H1 (cell line): ENCODE results near the gene CHAD. TPM values are rescaled to one million over a fixed set of nuclear protein-coding genes. Genes with fewer than 3 reads are reported as not detected.
A peak's percentile ranks its signal among the peaks of the same experiment; 100 is the strongest.

Experiments used
- E2F6 ChIP-seq: IDR thresholded peaks from 2 replicates; pipeline ENCODE4 v1.6.1; 2012; ENCODE audit warnings: inconsistent platforms
- KDM4A ChIP-seq: IDR thresholded peaks from one replicate; pipeline ENCODE4 v1.7.1; 2012; ENCODE audit warnings: low read depth, mild to moderate bottlenecking, moderate library complexity, low read length, inconsistent platforms; ENCODE audit not compliant: severe bottlenecking
- POU5F1 ChIP-seq: IDR thresholded peaks from 2 replicates; pipeline ENCODE4 v1.6.1; 2011; ENCODE audit warnings: low read depth, mild to moderate bottlenecking, low read length, moderate library complexity
- SIN3A ChIP-seq, 2 experiments: IDR thresholded peaks in 1 of 2; conservative IDR thresholded peaks in 1 of 2; 2 replicates each; pipeline ENCODE4 v1.6.1; 2011 to 2012; ENCODE audit warnings: low read length in 2 of 2, improper control_type of control experiment in 1 of 2, low read depth in 1 of 2, mild to moderate bottlenecking in 1 of 2
- SUZ12 ChIP-seq: fragments of 200-600 bp; sonication (generic); IDR thresholded peaks from 2 replicates; pipeline ENCODE4 v1.6.1; 2012; ENCODE audit warnings: mild to moderate bottlenecking, inconsistent platforms, low read length, moderate library complexity, mixed read lengths
- polyA plus RNA-seq, 7 experiments: library from polyadenylated mRNA; depleted of rRNA in 3 of 7; stranded (reverse) in 5 of 7; unstranded in 2 of 7; fragments of >200 nt in 5 of 7; fragments of 200-250 nt in 2 of 7; gene quantifications; 1 replicate in 5 of 7; 2 replicates in 1 of 7; 4 replicates in 1 of 7; pipeline versions ENCODE4 v1.2.1 to v1.2.3, GENCODE V29; 2011 to 2013; ENCODE audit warnings: missing spikeins in 2 of 7, mixed read lengths in 2 of 7
- total RNA-seq: library from RNA; stranded (reverse); fragmentation: NEBNext Ultra II Directional; extraction: Animal tissue kit (Norgen Biotek cat#: 25700); gene quantifications from 2 replicates; pipeline ENCODE4 v1.2.1, GENCODE V29; 2021
- TF ChIP-seq, protein P1 (sequence below): fragments of 300-600 bp; sonication (generic); IDR thresholded peaks from 2 replicates; pipeline ENCODE4 v1.7.1; 2012; ENCODE audit warnings: low read length, moderate library complexity, mild to moderate bottlenecking, inconsistent platforms; ENCODE audit not compliant: insufficient replicate concordance

Gene CHAD
- total and polyA plus RNA-seq, 2 of the 8 experiments (the other 6 are each of a cell fraction or from before 2014, with no cell fraction given) = 0.03 TPM; not detected in 1

- TF ChIP-seq KDM4A (peak; percentile 42), E2F6 (0 out of 2 replicates have a peak, but pooled peaks have one; percentile 40), SUZ12 (no peak; the same call in 1 of the 2 replicates), POU5F1 (no peak), SIN3A (conservative IDR thresholded peaks at IDR 0.05 in 1 of 2, IDR thresholded peaks at IDR 0.05 in 1 of 2; ENCODE audit: low read depth in 1 of 2, low read length in 2 of 2) (no peak)
- TF ChIP-seq, protein P1, sequence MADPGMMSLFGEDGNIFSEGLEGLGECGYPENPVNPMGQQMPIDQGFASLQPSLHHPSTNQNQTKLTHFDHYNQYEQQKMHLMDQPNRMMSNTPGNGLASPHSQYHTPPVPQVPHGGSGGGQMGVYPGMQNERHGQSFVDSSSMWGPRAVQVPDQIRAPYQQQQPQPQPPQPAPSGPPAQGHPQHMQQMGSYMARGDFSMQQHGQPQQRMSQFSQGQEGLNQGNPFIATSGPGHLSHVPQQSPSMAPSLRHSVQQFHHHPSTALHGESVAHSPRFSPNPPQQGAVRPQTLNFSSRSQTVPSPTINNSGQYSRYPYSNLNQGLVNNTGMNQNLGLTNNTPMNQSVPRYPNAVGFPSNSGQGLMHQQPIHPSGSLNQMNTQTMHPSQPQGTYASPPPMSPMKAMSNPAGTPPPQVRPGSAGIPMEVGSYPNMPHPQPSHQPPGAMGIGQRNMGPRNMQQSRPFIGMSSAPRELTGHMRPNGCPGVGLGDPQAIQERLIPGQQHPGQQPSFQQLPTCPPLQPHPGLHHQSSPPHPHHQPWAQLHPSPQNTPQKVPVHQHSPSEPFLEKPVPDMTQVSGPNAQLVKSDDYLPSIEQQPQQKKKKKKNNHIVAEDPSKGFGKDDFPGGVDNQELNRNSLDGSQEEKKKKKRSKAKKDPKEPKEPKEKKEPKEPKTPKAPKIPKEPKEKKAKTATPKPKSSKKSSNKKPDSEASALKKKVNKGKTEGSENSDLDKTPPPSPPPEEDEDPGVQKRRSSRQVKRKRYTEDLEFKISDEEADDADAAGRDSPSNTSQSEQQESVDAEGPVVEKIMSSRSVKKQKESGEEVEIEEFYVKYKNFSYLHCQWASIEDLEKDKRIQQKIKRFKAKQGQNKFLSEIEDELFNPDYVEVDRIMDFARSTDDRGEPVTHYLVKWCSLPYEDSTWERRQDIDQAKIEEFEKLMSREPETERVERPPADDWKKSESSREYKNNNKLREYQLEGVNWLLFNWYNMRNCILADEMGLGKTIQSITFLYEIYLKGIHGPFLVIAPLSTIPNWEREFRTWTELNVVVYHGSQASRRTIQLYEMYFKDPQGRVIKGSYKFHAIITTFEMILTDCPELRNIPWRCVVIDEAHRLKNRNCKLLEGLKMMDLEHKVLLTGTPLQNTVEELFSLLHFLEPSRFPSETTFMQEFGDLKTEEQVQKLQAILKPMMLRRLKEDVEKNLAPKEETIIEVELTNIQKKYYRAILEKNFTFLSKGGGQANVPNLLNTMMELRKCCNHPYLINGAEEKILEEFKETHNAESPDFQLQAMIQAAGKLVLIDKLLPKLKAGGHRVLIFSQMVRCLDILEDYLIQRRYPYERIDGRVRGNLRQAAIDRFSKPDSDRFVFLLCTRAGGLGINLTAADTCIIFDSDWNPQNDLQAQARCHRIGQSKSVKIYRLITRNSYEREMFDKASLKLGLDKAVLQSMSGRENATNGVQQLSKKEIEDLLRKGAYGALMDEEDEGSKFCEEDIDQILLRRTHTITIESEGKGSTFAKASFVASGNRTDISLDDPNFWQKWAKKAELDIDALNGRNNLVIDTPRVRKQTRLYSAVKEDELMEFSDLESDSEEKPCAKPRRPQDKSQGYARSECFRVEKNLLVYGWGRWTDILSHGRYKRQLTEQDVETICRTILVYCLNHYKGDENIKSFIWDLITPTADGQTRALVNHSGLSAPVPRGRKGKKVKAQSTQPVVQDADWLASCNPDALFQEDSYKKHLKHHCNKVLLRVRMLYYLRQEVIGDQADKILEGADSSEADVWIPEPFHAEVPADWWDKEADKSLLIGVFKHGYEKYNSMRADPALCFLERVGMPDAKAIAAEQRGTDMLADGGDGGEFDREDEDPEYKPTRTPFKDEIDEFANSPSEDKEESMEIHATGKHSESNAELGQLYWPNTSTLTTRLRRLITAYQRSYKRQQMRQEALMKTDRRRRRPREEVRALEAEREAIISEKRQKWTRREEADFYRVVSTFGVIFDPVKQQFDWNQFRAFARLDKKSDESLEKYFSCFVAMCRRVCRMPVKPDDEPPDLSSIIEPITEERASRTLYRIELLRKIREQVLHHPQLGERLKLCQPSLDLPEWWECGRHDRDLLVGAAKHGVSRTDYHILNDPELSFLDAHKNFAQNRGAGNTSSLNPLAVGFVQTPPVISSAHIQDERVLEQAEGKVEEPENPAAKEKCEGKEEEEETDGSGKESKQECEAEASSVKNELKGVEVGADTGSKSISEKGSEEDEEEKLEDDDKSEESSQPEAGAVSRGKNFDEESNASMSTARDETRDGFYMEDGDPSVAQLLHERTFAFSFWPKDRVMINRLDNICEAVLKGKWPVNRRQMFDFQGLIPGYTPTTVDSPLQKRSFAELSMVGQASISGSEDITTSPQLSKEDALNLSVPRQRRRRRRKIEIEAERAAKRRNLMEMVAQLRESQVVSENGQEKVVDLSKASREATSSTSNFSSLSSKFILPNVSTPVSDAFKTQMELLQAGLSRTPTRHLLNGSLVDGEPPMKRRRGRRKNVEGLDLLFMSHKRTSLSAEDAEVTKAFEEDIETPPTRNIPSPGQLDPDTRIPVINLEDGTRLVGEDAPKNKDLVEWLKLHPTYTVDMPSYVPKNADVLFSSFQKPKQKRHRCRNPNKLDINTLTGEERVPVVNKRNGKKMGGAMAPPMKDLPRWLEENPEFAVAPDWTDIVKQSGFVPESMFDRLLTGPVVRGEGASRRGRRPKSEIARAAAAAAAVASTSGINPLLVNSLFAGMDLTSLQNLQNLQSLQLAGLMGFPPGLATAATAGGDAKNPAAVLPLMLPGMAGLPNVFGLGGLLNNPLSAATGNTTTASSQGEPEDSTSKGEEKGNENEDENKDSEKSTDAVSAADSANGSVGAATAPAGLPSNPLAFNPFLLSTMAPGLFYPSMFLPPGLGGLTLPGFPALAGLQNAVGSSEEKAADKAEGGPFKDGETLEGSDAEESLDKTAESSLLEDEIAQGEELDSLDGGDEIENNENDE = no peak
Measured at GRCh38 chr17:50468304-50469207, at the start of gene CHAD (continued).
